Mucosa of stomach (tissue), 1 donor: Measurements from ENCODE around the gene ITK.
A peak's percentile ranks its signal among the peaks of the same experiment; 100 is the strongest.

Source experiments
- H3K27me3 ChIP-seq: one replicate; pipeline ENCODE4 v1.7.0; 2013; ENCODE audit warnings: mild to moderate bottlenecking, low read length; ENCODE audit not compliant: control insufficient read depth, insufficient read depth
- H3K36me3 ChIP-seq: one replicate; pipeline ENCODE4 v1.7.0; 2013; ENCODE audit warnings: low read length; ENCODE audit not compliant: control insufficient read depth, insufficient read depth
- H3K4me1 ChIP-seq: one replicate; pipeline ENCODE4 v1.7.0; 2013; ENCODE audit warnings: mild to moderate bottlenecking, low read length; ENCODE audit not compliant: control insufficient read depth, insufficient read depth
- H3K4me3 ChIP-seq: one replicate; pipeline ENCODE4 v1.7.0; 2013; ENCODE audit warnings: low read length
- H3K9ac ChIP-seq: one replicate; pipeline ENCODE4 v1.7.0; 2013; ENCODE audit warnings: mild to moderate bottlenecking, low read length, moderate library complexity
- H3K9me3 ChIP-seq: one replicate; pipeline ENCODE4 v1.7.0; 2013; ENCODE audit warnings: mild to moderate bottlenecking, low read length, moderate library complexity; ENCODE audit not compliant: control insufficient read depth
- donor health status: Pancreatic carcinoma.

The ITK gene

DNA sequence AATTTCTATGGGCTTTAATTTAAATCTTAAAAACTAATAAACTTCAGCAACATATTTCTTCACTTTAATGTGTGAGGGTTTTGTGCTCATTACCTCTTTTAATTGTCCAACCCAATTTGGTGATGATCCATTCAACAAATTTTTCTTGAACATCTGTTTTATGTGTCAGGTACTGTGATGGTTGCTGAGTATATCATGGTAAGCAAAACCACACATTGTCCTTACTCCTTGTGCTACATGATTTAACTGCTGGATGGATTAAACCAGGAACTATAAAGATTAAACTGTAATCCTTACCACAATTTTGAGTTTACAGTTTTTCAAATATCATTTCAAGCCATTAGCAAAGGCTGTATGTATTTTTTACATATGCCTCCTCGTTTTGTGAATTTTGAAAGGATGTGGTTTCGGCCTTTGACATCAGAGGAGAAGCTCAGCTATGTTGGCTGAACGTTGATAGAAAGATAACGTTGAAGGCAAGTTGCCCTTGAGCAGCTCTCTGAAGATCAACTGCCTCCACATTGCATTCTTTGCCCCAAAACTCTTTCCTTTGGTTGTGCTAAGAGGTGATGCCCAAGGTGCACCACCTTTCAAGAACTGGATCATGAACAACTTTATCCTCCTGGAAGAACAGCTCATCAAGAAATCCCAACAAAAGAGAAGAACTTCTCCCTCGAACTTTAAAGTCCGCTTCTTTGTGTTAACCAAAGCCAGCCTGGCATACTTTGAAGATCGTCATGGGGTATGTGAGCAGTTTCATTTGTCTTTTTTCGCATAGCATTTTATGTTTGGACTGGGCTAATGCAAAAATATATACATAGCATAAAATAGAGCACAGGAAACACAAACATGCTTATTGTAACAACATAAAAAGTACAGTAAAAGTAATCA, at the start of gene ITK:
Gene ITK, plus strand, starts transcription at position 467 of the 891 bp plus-strand sequence. Its CDS starts 138 bp downstream, at position 605.
- Histone ChIP-seq H3K4me3 (no peak within 1 kb of the TSS), H3K9ac (no peak within 1 kb of the TSS)

DNA sequence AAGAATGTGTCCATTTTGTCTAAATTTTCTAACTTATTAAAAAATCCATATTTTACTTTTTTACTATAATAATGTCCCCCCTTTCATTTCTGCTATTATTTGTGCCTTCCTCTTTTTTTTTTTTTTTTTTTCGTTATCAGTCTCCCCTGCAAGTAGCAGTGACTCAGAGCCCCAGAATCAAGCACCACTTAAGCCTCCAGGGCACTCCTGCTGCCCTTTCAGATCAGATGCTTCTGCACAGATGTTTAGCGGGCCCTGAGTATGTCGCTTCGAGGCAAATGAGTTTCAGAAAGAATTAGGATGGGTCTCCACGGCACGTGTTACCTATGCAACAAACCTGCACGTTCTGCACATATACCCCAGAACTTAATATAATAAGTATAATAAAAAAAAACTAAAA, 49.7 kb upstream of the ITK start:
- no peaks in the 10 kb centered on the region for H3K4me1 ChIP-seq
- no peak overlapping the region for H3K9ac ChIP-seq
- no peak overlapping the region for H3K4me3 ChIP-seq
- H3K9me3 ChIP-seq, result no peaks in the 10 kb centered on the region
- no peaks in the 10 kb centered on the region for H3K36me3 ChIP-seq
- no peaks in the 10 kb centered on the region for H3K27me3 ChIP-seq

More for the DNA sequence above, at the start of gene ITK:
- no peaks in the 10 kb centered on the region for H3K9me3 ChIP-seq
- no peaks in the 10 kb centered on the region for H3K36me3 ChIP-seq
- H3K27me3 ChIP-seq, result no peaks in the 10 kb centered on the region
- H3K4me1 ChIP-seq, result no peaks in the 10 kb centered on the region

DNA sequence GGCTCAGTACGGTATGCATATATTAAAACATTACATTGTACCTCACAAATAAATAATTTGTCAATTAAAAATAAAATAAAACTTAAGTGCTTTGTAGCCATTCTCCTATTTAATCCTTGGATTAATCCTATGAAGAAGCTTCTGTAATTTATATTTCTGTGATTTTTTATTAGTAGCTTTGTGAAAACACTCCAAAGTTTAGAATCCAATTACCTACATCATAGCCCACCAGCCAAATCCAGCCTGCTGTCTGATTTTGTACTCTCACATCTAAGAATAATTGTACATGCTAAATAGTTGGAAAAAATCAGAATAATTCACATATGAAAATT, 48.4 kb upstream of the ITK start:
- H3K9ac ChIP-seq, result no peak overlapping the region
- no peak overlapping the region for H3K4me3 ChIP-seq
- H3K9me3 ChIP-seq, result no peaks in the 10 kb centered on the region
- no peaks in the 10 kb centered on the region for H3K27me3 ChIP-seq
- no peaks in the 10 kb centered on the region for H3K36me3 ChIP-seq
- H3K4me1 ChIP-seq, result no peaks in the 10 kb centered on the region

DNA sequence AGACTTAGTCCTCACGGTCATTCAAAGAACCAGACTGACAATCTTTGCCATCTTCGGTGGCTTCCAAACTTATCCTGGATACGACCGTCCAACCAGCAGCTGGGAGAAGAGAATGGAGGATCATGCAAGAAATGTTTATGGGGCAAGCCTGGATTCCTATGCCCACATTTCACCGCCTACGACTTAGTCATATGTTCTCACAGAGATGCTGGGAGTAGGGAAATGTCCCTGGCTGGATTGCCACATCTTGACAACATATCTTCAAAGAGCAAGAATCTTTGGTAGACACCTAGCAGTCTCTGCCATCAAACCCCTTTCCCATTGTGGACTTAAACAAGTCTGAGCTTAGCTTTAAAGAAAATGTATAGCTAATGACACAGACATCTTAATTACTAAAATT, 42.9 kb upstream of the ITK start:
- Histone ChIP-seq H3K4me1 (peaks cover 9% of the 10 kb centered on the region), H3K36me3 (no peaks in the 10 kb centered on the region), H3K9ac (no peak overlapping the region), H3K9me3 (no peaks in the 10 kb centered on the region), H3K27me3 (no peaks in the 10 kb centered on the region), H3K4me3 (no peak overlapping the region)

DNA sequence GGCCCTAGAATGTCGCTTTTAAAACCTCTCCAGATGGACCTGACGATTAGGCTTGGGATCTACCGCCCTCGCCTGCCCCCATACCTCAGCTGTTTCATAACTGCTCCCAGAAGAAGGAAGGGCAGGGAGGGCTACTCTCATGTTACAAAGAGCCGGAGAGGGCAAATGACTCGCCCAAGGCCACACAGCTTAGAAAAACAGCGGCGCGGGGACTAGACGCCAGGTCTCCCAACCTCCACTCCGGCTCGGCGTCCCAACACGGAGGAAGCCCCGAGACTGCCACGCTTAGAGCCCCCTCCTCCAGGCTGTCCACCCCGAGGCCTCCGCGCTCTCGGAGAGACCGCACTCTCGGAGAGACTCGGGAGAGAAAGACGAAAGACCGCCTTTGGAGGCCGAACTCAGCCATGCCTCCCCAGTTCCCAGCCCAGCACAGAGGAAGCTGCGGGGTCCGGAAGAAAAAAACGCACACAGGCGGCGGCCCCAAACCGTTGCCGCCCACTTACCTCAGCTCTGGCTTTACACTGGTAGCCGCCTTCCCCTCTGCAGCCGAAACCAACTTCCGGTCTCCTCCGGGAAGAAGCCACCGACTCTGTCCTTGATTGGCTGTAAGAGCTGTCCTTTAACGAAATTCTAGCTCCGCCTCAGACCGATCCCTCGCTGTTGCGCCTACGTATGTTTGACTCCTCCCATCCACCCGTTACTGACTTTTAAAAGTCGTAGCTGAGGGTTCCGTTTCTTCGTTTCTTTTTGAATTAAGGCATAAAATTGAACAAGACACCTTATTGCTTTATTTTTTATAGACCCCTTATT, 38.1 kb upstream of the ITK start, which contains the start of gene MED7:
Gene MED7, minus strand, starts transcription at position 549 of the 810 bp plus-strand sequence. CDS start 3,434 bp downstream, outside the sequence.
- H3K9me3 ChIP-seq, result no peaks in the 10 kb centered on the region
- no peaks in the 10 kb centered on the region for H3K36me3 ChIP-seq
- no peaks in the 10 kb centered on the region for H3K27me3 ChIP-seq
- peaks cover 9% of the 10 kb centered on the region for H3K4me1 ChIP-seq
- H3K9ac ChIP-seq, result peak within 1 kb of the TSS; percentile 99
- H3K4me3 ChIP-seq, result peak within 1 kb of the TSS; percentile 83

DNA sequence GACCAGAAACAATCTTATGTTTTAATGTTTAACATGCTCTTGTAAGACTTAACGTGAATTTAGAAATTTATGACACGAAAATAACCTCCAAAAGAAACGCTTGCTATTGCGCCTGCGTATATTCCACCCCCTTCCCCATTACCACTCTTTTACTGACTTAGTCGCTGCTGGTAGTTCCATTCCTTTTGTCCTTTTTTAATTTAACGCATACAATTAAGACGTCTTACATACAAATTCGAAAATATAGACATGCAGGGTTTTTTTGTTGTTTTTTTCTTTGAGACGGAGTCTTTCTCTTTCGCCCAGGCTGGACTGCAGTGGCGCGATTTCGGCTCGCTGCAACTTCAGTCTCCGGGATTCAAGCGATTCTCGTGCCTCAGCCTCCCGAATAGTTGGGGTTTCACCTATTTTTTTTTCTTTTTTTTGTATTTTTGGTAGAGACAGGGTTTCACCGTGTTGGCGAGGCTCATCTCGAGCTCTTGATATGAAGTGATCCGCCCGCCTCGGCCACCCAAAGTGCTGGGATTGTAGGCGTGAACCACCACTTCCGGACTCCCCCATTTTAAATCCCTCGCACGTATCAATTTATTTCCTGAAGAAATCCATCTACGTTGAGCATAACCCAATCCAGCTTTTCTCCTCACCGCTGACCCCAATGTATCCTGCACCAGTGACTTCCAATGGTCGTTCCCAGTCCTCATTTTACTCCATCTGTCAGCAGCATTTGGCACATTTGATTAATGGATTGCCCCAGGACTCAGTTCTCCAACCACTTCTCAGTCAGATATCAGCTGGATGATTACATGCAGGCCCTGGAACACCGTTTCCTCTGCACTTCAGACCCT, 37.3 kb upstream of the ITK start:
- no peaks in the 10 kb centered on the region for H3K36me3 ChIP-seq
- H3K4me3 ChIP-seq, result peak overlapping the region; percentile 83
- peaks cover 9% of the 10 kb centered on the region for H3K4me1 ChIP-seq
- H3K9me3 ChIP-seq, result no peaks in the 10 kb centered on the region
- peak overlapping the region; percentile 99 for H3K9ac ChIP-seq
- H3K27me3 ChIP-seq, result no peaks in the 10 kb centered on the region

DNA sequence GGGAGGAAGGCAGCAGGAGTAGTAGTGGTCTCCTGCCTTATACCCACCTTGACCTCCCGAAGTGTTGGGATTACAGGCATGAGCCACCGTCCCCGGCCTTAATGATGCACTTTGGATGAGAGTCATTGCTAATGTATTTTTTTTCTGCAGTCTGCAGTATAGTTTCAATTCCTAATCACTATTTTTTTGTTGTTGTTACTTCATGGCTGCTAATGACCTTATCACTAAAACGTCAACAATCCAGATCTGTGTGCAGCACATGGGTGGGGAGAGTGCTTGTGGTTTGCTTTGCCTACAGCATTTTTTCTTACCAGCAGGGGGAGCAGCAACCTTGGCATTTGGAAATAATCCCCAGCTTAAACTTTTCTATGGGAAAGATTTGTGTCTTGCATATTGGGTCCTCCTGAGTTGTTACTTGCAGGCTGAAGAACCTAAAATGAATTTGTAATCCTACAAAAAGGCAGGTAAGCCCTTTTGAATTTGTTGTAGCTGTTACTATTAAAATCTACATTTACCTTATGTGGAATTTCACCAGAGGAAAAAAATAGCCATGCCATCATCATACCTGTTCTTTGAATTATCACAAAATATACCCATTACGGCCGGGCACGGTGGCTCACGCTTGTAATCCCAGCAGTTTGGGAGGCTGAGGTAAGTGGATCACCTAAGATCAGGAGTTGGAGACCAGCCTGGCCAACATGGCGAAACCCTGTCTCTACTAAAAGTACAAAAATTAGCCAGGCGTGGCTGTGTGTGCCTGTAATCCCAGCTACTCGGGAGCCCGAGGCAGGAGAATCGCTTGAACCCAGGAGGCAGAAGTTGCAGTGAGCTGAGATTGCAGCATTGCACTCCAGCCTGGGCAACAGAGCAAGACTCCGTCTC, 31.7 kb upstream of the ITK start:
- Histone ChIP-seq H3K4me1 (no peaks in the 10 kb centered on the region), H3K27me3 (no peaks in the 10 kb centered on the region), H3K9me3 (no peaks in the 10 kb centered on the region), H3K9ac (no peak overlapping the region), H3K4me3 (no peak overlapping the region), H3K36me3 (no peaks in the 10 kb centered on the region)

DNA sequence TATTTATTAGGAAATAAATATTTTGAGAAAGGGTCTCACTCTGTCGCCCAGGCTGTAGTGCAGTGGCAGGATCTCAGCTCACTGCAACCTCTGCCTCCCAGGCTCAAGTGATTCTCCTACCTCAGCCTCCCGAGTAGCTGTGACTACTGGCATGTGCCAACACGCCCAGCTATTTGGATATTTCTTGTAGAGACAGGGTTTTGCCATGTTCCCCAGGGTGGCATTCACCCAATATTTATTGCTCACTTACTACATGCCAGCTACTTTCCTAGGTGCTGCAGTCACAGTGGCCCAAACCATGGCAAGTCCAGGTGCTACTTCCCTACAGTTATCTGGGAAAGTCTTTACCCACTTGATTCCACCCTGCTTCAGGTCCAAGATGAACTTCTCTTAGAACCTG, 29.6 kb upstream of the ITK start:
- no peak overlapping the region for H3K9ac ChIP-seq
- H3K27me3 ChIP-seq, result no peaks in the 10 kb centered on the region
- no peaks in the 10 kb centered on the region for H3K36me3 ChIP-seq
- H3K4me1 ChIP-seq, result no peaks in the 10 kb centered on the region
- H3K4me3 ChIP-seq, result no peak overlapping the region
- H3K9me3 ChIP-seq, result no peaks in the 10 kb centered on the region

DNA sequence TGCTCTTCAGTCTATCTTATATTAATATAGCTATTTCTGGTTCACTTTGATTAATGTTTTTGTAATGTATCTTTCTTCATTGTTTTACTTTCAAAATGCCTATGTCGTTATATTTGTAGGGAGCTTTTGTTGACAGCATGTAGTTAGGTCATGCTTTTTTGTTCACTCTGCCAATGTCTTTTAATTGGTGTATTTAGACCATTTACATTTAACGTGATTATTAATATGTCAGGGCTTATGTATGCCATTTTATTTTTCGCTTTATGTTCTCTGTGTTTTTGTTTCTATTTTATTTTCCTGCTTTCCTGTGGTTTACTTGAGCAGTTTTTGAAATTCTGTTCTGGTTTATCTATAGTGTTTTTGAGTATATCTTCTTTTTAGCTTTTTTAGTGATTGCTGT, 25.3 kb upstream of the ITK start:
- Histone ChIP-seq H3K27me3 (no peaks in the 10 kb centered on the region), H3K36me3 (no peaks in the 10 kb centered on the region), H3K9ac (no peak overlapping the region), H3K4me3 (no peak overlapping the region), H3K9me3 (no peaks in the 10 kb centered on the region), H3K4me1 (no peaks in the 10 kb centered on the region)

DNA sequence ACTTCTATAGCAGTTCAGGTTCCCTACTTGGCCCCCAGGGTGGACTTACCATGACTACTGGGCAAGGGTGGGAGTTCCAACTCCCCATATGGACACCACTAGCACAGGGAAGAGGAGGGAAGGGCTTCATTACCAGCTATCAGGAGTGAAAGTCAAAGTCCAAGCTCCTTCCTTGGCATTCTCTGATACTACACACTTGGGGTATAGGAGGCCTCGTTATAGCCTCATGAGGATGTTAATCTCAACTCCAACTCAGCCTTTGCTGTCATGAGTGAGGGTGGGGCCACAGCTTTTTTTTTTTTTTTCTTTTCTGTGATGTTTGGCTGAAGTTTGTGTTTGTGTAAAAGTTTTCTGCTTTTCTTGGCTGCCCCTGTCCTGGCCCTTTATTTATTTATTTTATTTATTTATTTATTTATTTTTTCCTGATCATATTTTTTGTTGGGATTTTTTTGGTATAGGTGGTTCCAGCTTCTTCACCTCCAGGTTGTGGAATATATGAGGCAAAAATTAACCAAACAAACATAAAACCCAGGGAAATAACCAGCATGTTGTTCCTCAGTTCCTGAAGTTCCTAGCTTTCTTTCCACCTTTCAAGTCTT, 23.2 kb upstream of the ITK start:
- Histone ChIP-seq H3K36me3 (no peaks in the 10 kb centered on the region), H3K9me3 (no peaks in the 10 kb centered on the region), H3K27me3 (no peaks in the 10 kb centered on the region), H3K4me1 (no peaks in the 10 kb centered on the region), H3K4me3 (no peak overlapping the region), H3K9ac (no peak overlapping the region)
